HG03354 (cell line): Measurements from ENCODE around the gene DDIT4.
A peak's percentile ranks its signal among the peaks of the same experiment; 100 is the strongest.
"Not testable (repeated sequence)": the region's sequence is repeated elsewhere in the genome, so short reads cannot be mapped to it uniquely, and the experiment has no call there.

Source experiments
- ATAC-seq: cut with Tn5 transposase; IDR thresholded peaks from one replicate; pipeline ENCODE4 v1.9.1; 2021; ENCODE audit warnings: mild to moderate bottlenecking; ENCODE audit not compliant: unreplicated experiment, poor library complexity, severe bottlenecking

Gene DDIT4

GRCh38 chr10:72283131-72283530 lies 9.4 kb downstream of the DDIT4 start:
- ATAC-seq: no peak

GRCh38 chr10:72285972-72286521 lies 12.3 kb downstream of the DDIT4 start:
- no peak for ATAC-seq

- ATAC-seq: no peak
Measured at GRCh38 chr10:72291019-72291532, 17.4 kb downstream of the DDIT4 start.

- no peak for ATAC-seq
Measured at GRCh38 chr10:72292223-72292691, 18.5 kb downstream of the DDIT4 start.

- ATAC-seq: no peak
Measured at GRCh38 chr10:72295330-72295910, 21.7 kb downstream of the DDIT4 start.

GRCh38 chr10:72296829-72297280 lies 23.1 kb downstream of the DDIT4 start:
- ATAC-seq: not testable (repeated sequence)

- peak; percentile 63 for ATAC-seq
Measured at GRCh38 chr10:72297281-72297804, 23.6 kb downstream of the DDIT4 start.

- peak; percentile 83 for ATAC-seq
Measured at GRCh38 chr10:72297805-72298591, 24.3 kb downstream of the DDIT4 start.

- ATAC-seq: no peak
Measured at GRCh38 chr10:72298592-72299519, 25.1 kb downstream of the DDIT4 start.

- no peak for ATAC-seq
Measured at GRCh38 chr10:72303424-72304128, 29.9 kb downstream of the DDIT4 start.

- ATAC-seq: no peak
Measured at GRCh38 chr10:72306215-72306760, 32.6 kb downstream of the DDIT4 start.

- ATAC-seq: not testable (repeated sequence)
Measured at GRCh38 chr10:72307711-72308110, 34.0 kb downstream of the DDIT4 start.

GRCh38 chr10:72308320-72308987 lies 34.7 kb downstream of the DDIT4 start:
- ATAC-seq: no peak

- no peak for ATAC-seq
Measured at GRCh38 chr10:72309290-72310240, 35.8 kb downstream of the DDIT4 start.

GRCh38 chr10:72310241-72310633 lies 36.5 kb downstream of the DDIT4 start:
- ATAC-seq: no peak

- ATAC-seq: no peak
Measured at GRCh38 chr10:72310636-72311035, 36.9 kb downstream of the DDIT4 start.

GRCh38 chr10:72311667-72312066 lies 37.9 kb downstream of the DDIT4 start:
- no peak for ATAC-seq
